Neural progenitor cell (in vitro differentiated cells): ENCODE results near the gene RHCE.
"Not testable (repeated sequence)": the region's sequence is repeated elsewhere in the genome, so short reads cannot be mapped to it uniquely, and the experiment has no call there.

Experiments used
- CTCF ChIP-seq: fragments of 200-600 bp; sonication (generic); IDR thresholded peaks from 2 replicates; pipeline ENCODE4 v1.5.1; 2017; ENCODE audit warnings: antibody characterized with exemption, mild to moderate bottlenecking
- EZH2 ChIP-seq: fragments of 200-600 bp; sonication (generic); IDR thresholded peaks from 2 replicates; pipeline ENCODE4 v1.6.1; 2017; ENCODE audit warnings: antibody characterized with exemption, mild to moderate bottlenecking, moderate library complexity
- EZH2phosphoT487 ChIP-seq: fragments of 200-600 bp; sonication (generic); IDR thresholded peaks from 2 replicates; pipeline ENCODE4 v1.6.1; 2017; ENCODE audit warnings: antibody characterized with exemption

- not testable (repeated sequence) for TF ChIP-seq CTCF, EZH2, EZH2phosphoT487
These were observed 24.0 kb upstream of the RHCE start for GRCh38 chr1:25444604-25445003.
